HEK293 (cell line): ENCODE data around the gene SMTNL2.

Experiments used
- CTCF ChIA-PET: fragments of 350-600 bp; formaldehyde crosslinking; extraction: SDS; loops from one replicate; lab custom pipeline; 2021; ENCODE audit warnings: antibody characterized with exemption; lab: Yijun Ruan, JAX
- POLR2A ChIA-PET: fragments of 300-600 bp; formaldehyde crosslinking; extraction: SDS; loops from one replicate; lab custom pipeline; 2020; ENCODE audit warnings: antibody characterized with exemption, inconsistent platforms; lab: Yijun Ruan, JAX
- H3K27ac ChIP-seq: fragments of 200-500 bp; sonication (Bioruptor generic); 2 replicates; pipeline ENCODE4 v1.5.1; 2014; ENCODE audit warnings: low read depth, low read length, control low read depth, inconsistent platforms; ENCODE audit errors: extremely low read depth
- H3K36me3 ChIP-seq, 2 experiments: fragments of 200-500 bp in 1 of 2; sonication (Bioruptor generic) in 1 of 2; 1 replicate in 1 of 2; 2 replicates in 1 of 2; pipeline ENCODE4 v1.5.1; 2014 to 2017; ENCODE audit warnings: inconsistent platforms in 2 of 2, low read length in 2 of 2; ENCODE audit not compliant: control insufficient read depth in 2 of 2, insufficient read depth in 1 of 2
- H3K4me1 ChIP-seq: fragments of 200-500 bp; sonication (Bioruptor generic); 2 replicates; pipeline ENCODE4 v1.5.1; 2014; ENCODE audit warnings: mild to moderate bottlenecking, low read length, inconsistent platforms; ENCODE audit not compliant: control insufficient read depth, insufficient read depth
- H3K4me3 ChIP-seq: 2 replicates; pipeline ENCODE4 v1.5.1; 2011; ENCODE audit warnings: low read depth, mild to moderate bottlenecking, control low read depth, low read length, moderate library complexity
- H3K9me3 ChIP-seq: fragments of 200-500 bp; sonication (Bioruptor generic); 2 replicates; pipeline ENCODE4 v1.5.1; 2014; ENCODE audit warnings: low read depth, low read length, inconsistent platforms; ENCODE audit not compliant: control insufficient read depth, insufficient read depth
- KLF8 ChIP-seq: fragments of 450-650 bp; formaldehyde crosslinking; IDR thresholded peaks from 2 replicates; pipeline ENCODE4 v1.5.1; 2016; ENCODE audit warnings: missing biosample characterization, missing genetic modification characterization
- REPIN1 ChIP-seq: fragments of 450-650 bp; formaldehyde crosslinking; IDR thresholded peaks from 2 replicates; pipeline ENCODE4 v1.5.1; 2017; ENCODE audit warnings: missing biosample characterization, missing genetic modification characterization, low read depth
- SP2 ChIP-seq: fragments of 450-650 bp; formaldehyde crosslinking; IDR thresholded peaks from 2 replicates; pipeline ENCODE4 v1.5.1; 2016; ENCODE audit warnings: missing biosample characterization, missing genetic modification characterization
- YY2 ChIP-seq: fragments of 450-650 bp; formaldehyde crosslinking; IDR thresholded peaks from 2 replicates; pipeline ENCODE4 v1.5.1; 2016; ENCODE audit warnings: missing biosample characterization, missing genetic modification characterization
- ZBTB21 ChIP-seq: fragments of 450-650 bp; formaldehyde crosslinking; IDR thresholded peaks from 2 replicates; pipeline ENCODE4 v1.5.1; 2017; ENCODE audit warnings: missing biosample characterization, missing genetic modification characterization
- ZBTB48 ChIP-seq: fragments of 450-650 bp; formaldehyde crosslinking; IDR thresholded peaks from 2 replicates; pipeline ENCODE4 v1.5.1; 2016; ENCODE audit warnings: missing biosample characterization, missing genetic modification characterization
- ZBTB8A ChIP-seq: fragments of 450-650 bp; formaldehyde crosslinking; IDR thresholded peaks from 2 replicates; pipeline ENCODE4 v1.5.1; 2016; ENCODE audit warnings: missing biosample characterization, missing genetic modification characterization
- ZFHX2 ChIP-seq: fragments of 450-650 bp; formaldehyde crosslinking; conservative IDR thresholded peaks from 2 replicates; pipeline ENCODE4 v1.5.1; 2016; ENCODE audit warnings: missing biosample characterization, missing genetic modification characterization
- ZNF10 ChIP-seq: fragments of 450-650 bp; formaldehyde crosslinking; IDR thresholded peaks from 2 replicates; pipeline ENCODE4 v1.5.1; 2017; ENCODE audit warnings: missing biosample characterization, missing genetic modification characterization
- ZNF621 ChIP-seq: fragments of 450-650 bp; formaldehyde crosslinking; IDR thresholded peaks from 2 replicates; pipeline ENCODE4 v1.5.1; 2017; ENCODE audit warnings: missing biosample characterization, missing genetic modification characterization
- ZNF768 ChIP-seq: fragments of 450-650 bp; formaldehyde crosslinking; IDR thresholded peaks from 2 replicates; pipeline ENCODE4 v1.5.1; 2018; ENCODE audit warnings: missing biosample characterization, mild to moderate bottlenecking, missing genetic modification characterization
- ZNF785 ChIP-seq: fragments of 450-650 bp; formaldehyde crosslinking; IDR thresholded peaks from 2 replicates; pipeline ENCODE4 v1.5.1; 2016; ENCODE audit warnings: missing biosample characterization, missing genetic modification characterization
- ZNF830 ChIP-seq: fragments of 450-650 bp; IDR thresholded peaks from 2 replicates; pipeline ENCODE4 v1.5.0; 2018; ENCODE audit warnings: missing biosample characterization, missing genetic modification characterization, low read depth, mild to moderate bottlenecking, moderate library complexity
- TF ChIP-seq, protein P1 (sequence below): fragments of 450-650 bp; formaldehyde crosslinking; IDR thresholded peaks from 2 replicates; pipeline ENCODE4 v1.5.1; 2016; ENCODE audit warnings: missing biosample characterization, missing genetic modification characterization
- TF ChIP-seq, protein P2 (sequence below): fragments of 450-650 bp; formaldehyde crosslinking; IDR thresholded peaks from 2 replicates; pipeline ENCODE4 v1.5.1; 2016; ENCODE audit warnings: missing biosample characterization, missing genetic modification characterization, borderline replicate concordance
- TF ChIP-seq, protein P3 (sequence below): fragments of 450-650 bp; formaldehyde crosslinking; IDR thresholded peaks from 2 replicates; pipeline ENCODE4 v1.5.1; 2016; ENCODE audit warnings: missing biosample characterization, missing genetic modification characterization
- TF ChIP-seq, protein P4 (sequence below): sonication (generic); formaldehyde crosslinking; IDR thresholded peaks from 2 replicates; pipeline ENCODE4 v1.8.1; 2022; ENCODE audit warnings: mild to moderate bottlenecking, moderate library complexity, missing genetic modification reagents
- TF ChIP-seq, protein P5 (sequence below): fragments of 450-650 bp; formaldehyde crosslinking; IDR thresholded peaks from 2 replicates; pipeline ENCODE4 v1.5.1; 2017; ENCODE audit warnings: missing biosample characterization, missing genetic modification characterization
- TF ChIP-seq, protein P6 (sequence below): fragments of 450-650 bp; formaldehyde crosslinking; IDR thresholded peaks from 2 replicates; pipeline ENCODE4 v1.5.1; 2016; ENCODE audit warnings: missing biosample characterization, missing genetic modification characterization
- TF ChIP-seq, protein P7 (sequence below): fragments of 450-650 bp; IDR thresholded peaks from 2 replicates; pipeline ENCODE4 v1.5.1; 2018; ENCODE audit warnings: missing biosample characterization, missing genetic modification characterization

Gene SMTNL2

DNA sequence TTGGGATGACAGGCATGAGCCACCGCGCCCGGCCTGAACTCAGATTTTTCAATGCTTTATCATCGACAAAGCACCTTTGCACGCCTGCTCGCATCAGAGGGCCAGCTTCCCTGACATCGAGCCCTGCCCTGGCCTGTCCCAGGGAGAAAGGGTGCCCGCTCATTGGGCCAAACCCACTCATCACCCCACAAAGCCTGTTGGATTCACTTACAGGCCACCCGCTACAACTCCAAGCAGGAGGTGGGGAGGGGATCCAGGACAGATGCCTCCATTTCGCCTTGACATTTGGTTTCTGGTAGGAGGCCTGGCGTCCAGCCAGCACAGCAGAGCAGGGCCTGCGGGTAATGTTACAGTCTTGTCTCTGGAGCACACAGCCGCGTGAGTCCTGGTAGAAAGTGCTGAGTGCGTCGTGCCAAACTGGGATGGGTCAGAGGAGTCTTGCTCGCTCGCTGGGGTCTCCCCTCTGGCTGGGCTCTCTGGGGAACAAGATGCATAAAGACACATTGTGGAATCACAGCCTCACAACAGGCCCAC lies 19.8 kb downstream of the SMTNL2 start:
- CTCF ChIA-PET: interaction anchor here (0.6 to 1.5 kb wide), 4 partner anchors 10 to 38 kb away, joined by 3 to 6 read pairs (median 6); no protein-coding TSS in a partner anchor
- POLR2A ChIA-PET: no interaction called here
- H3K27ac ChIP-seq: peak overlapping the region; percentile 30; the same call in 1 of the 2 replicates
- peaks cover 39% of the 10 kb centered on the region for H3K4me1 ChIP-seq
- no peaks in the 10 kb centered on the region for H3K36me3 ChIP-seq
- H3K4me3 ChIP-seq: no peak overlapping the region
- no peaks in the 10 kb centered on the region for H3K9me3 ChIP-seq
- TF ChIP-seq, protein P1, sequence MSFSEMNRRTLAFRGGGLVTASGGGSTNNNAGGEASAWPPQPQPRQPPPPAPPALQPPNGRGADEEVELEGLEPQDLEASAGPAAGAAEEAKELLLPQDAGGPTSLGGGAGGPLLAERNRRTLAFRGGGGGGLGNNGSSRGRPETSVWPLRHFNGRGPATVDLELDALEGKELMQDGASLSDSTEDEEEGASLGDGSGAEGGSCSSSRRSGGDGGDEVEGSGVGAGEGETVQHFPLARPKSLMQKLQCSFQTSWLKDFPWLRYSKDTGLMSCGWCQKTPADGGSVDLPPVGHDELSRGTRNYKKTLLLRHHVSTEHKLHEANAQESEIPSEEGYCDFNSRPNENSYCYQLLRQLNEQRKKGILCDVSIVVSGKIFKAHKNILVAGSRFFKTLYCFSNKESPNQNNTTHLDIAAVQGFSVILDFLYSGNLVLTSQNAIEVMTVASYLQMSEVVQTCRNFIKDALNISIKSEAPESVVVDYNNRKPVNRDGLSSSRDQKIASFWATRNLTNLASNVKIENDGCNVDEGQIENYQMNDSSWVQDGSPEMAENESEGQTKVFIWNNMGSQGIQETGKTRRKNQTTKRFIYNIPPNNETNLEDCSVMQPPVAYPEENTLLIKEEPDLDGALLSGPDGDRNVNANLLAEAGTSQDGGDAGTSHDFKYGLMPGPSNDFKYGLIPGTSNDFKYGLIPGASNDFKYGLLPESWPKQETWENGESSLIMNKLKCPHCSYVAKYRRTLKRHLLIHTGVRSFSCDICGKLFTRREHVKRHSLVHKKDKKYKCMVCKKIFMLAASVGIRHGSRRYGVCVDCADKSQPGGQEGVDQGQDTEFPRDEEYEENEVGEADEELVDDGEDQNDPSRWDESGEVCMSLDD (tag by site-specific recombination): no peak
- no peak for TF ChIP-seq ZBTB21 (tag by site-specific recombination)
- TF ChIP-seq, protein P2, sequence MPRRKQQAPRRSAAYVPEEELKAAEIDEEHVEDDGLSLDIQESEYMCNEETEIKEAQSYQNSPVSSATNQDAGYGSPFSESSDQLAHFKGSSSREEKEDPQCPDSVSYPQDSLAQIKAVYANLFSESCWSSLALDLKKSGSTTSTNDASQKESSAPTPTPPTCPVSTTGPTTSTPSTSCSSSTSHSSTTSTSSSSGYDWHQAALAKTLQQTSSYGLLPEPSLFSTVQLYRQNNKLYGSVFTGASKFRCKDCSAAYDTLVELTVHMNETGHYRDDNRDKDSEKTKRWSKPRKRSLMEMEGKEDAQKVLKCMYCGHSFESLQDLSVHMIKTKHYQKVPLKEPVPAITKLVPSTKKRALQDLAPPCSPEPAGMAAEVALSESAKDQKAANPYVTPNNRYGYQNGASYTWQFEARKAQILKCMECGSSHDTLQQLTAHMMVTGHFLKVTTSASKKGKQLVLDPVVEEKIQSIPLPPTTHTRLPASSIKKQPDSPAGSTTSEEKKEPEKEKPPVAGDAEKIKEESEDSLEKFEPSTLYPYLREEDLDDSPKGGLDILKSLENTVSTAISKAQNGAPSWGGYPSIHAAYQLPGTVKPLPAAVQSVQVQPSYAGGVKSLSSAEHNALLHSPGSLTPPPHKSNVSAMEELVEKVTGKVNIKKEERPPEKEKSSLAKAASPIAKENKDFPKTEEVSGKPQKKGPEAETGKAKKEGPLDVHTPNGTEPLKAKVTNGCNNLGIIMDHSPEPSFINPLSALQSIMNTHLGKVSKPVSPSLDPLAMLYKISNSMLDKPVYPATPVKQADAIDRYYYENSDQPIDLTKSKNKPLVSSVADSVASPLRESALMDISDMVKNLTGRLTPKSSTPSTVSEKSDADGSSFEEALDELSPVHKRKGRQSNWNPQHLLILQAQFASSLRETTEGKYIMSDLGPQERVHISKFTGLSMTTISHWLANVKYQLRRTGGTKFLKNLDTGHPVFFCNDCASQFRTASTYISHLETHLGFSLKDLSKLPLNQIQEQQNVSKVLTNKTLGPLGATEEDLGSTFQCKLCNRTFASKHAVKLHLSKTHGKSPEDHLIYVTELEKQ (tag by site-specific recombination): no peak
- no peak for TF ChIP-seq YY2 (tag by site-specific recombination)
- TF ChIP-seq, protein P3, sequence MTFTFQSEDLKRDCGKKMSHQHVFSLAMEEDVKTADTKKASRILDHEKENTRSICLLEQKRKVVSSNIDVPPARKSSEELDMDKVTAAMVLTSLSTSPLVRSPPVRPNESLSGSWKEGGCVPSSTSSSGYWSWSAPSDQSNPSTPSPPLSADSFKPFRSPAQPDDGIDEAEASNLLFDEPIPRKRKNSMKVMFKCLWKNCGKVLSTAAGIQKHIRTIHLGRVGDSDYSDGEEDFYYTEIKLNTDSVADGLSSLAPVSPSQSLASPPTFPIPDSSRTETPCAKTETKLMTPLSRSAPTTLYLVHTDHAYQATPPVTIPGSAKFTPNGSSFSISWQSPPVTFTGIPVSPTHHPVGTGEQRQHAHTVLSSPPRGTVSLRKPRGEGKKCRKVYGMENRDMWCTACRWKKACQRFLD (tag by site-specific recombination): no peak
- TF ChIP-seq ZNF785: no peak
- TF ChIP-seq REPIN1 (tag by site-specific recombination): no peak
- TF ChIP-seq, protein P4, sequence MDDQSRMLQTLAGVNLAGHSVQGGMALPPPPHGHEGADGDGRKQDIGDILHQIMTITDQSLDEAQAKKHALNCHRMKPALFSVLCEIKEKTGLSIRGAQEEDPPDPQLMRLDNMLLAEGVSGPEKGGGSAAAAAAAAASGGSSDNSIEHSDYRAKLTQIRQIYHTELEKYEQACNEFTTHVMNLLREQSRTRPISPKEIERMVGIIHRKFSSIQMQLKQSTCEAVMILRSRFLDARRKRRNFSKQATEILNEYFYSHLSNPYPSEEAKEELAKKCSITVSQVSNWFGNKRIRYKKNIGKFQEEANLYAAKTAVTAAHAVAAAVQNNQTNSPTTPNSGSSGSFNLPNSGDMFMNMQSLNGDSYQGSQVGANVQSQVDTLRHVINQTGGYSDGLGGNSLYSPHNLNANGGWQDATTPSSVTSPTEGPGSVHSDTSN (CRISPR knock-in tag): peak; percentile 75
- TF ChIP-seq ZFHX2: 0 out of 2 replicates have a peak, but pooled peaks have one; percentile 8
- no peak for TF ChIP-seq ZBTB48 (tag by site-specific recombination)
- TF ChIP-seq ZNF10: no peak
- no peak for TF ChIP-seq SP2 (tag by site-specific recombination)
- TF ChIP-seq, protein P5, sequence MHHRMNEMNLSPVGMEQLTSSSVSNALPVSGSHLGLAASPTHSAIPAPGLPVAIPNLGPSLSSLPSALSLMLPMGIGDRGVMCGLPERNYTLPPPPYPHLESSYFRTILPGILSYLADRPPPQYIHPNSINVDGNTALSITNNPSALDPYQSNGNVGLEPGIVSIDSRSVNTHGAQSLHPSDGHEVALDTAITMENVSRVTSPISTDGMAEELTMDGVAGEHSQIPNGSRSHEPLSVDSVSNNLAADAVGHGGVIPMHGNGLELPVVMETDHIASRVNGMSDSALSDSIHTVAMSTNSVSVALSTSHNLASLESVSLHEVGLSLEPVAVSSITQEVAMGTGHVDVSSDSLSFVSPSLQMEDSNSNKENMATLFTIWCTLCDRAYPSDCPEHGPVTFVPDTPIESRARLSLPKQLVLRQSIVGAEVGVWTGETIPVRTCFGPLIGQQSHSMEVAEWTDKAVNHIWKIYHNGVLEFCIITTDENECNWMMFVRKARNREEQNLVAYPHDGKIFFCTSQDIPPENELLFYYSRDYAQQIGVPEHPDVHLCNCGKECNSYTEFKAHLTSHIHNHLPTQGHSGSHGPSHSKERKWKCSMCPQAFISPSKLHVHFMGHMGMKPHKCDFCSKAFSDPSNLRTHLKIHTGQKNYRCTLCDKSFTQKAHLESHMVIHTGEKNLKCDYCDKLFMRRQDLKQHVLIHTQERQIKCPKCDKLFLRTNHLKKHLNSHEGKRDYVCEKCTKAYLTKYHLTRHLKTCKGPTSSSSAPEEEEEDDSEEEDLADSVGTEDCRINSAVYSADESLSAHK: no peak
- no peak for TF ChIP-seq ZNF621 (tag by site-specific recombination)
- TF ChIP-seq ZNF830 (tag by site-specific recombination): no peak
- no peak for TF ChIP-seq ZNF768
- TF ChIP-seq, protein P6, sequence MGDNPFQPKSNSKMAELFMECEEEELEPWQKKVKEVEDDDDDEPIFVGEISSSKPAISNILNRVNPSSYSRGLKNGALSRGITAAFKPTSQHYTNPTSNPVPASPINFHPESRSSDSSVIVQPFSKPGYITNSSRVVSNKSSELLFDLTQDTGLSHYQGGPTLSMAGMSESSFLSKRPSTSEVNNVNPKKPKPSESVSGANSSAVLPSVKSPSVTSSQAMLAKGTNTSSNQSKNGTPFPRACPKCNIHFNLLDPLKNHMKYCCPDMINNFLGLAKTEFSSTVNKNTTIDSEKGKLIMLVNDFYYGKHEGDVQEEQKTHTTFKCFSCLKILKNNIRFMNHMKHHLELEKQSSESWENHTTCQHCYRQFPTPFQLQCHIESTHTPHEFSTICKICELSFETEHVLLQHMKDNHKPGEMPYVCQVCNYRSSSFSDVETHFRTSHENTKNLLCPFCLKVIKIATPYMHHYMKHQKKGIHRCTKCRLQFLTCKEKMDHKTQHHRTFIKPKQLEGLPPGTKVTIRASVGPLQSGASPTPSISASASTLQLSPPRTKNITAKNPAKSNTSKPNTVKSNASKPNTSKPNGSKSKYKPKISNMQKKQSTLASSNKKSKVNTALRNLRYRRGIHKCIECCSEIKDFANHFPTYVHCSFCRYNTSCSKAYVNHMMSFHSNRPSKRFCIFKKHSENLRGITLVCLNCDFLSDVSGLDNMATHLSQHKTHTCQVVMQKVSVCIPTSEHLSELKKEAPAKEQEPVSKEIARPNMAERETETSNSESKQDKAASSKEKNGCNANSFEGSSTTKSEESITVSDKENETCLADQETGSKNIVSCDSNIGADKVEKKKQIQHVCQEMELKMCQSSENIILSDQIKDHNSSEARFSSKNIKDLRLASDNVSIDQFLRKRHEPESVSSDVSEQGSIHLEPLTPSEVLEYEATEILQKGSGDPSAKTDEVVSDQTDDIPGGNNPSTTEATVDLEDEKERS (tag by site-specific recombination): no peak
- TF ChIP-seq KLF8 (tag by site-specific recombination): no peak
- TF ChIP-seq, protein P7, sequence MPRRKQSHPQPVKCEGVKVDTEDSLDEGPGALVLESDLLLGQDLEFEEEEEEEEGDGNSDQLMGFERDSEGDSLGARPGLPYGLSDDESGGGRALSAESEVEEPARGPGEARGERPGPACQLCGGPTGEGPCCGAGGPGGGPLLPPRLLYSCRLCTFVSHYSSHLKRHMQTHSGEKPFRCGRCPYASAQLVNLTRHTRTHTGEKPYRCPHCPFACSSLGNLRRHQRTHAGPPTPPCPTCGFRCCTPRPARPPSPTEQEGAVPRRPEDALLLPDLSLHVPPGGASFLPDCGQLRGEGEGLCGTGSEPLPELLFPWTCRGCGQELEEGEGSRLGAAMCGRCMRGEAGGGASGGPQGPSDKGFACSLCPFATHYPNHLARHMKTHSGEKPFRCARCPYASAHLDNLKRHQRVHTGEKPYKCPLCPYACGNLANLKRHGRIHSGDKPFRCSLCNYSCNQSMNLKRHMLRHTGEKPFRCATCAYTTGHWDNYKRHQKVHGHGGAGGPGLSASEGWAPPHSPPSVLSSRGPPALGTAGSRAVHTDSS (tag by site-specific recombination): no peak
- TF ChIP-seq ZBTB8A (tag by site-specific recombination): peak; percentile 35; the same call in 1 of the 2 replicates
